HG03558 (cell line): ENCODE results near the gene GRB7.
"Not testable (repeated sequence)": the region's sequence is repeated elsewhere in the genome, so short reads cannot be mapped to it uniquely, and the experiment has no call there.

Experiments used
- ATAC-seq: cut with Tn5 transposase; IDR thresholded peaks from one replicate; pipeline ENCODE4 v1.9.1; 2021; ENCODE audit warnings: moderate number of reproducible peaks; ENCODE audit not compliant: unreplicated experiment; ENCODE audit errors: extremely low read depth

GRB7 gene

DNA sequence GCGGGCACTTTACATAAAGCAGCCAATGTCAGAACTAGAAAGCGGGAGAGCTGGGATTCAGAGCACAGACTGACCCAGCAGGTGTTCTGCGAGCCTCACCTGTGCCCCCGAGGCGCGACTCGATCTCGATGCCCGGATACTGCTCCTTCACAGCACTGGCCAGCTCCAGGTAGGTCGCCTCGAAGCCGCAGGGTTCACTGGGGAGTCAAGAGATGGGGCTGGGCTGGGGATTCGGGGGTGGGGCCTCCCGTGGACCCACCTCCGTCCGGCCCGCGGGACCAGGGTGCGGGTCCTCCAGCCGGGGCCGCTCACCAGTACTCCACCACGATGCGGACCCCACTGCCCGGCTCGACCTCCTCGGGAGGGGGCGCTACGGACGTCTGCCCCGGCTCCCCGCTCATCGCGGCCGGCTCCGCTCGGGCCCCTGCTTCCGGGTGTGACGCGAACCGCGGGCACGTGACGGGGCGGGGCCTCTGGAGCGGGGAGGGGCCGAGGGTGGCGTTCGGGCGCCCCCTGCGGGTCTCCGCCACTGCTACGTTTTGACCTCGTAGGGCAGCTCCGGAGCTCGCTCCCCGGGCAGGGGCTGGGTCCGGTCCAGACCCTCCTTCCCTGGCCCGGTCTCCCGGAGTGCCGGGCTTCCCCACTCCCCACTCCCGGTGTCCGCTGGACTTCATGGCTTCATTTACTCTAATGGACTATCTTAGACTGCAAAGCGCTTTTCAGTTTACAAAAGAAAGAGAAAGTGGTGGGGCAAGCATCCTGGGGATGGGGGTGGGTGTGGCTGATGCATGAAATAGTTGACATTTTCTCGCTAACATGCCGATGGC lies 7.4 kb upstream of the GRB7 start, which contains the start of gene MIEN1:
Gene MIEN1, minus strand, starts transcription at position 438 of the 827 bp plus-strand sequence. Its CDS starts 37 bp downstream, at position 401.
- peak; percentile 68 for ATAC-seq

DNA sequence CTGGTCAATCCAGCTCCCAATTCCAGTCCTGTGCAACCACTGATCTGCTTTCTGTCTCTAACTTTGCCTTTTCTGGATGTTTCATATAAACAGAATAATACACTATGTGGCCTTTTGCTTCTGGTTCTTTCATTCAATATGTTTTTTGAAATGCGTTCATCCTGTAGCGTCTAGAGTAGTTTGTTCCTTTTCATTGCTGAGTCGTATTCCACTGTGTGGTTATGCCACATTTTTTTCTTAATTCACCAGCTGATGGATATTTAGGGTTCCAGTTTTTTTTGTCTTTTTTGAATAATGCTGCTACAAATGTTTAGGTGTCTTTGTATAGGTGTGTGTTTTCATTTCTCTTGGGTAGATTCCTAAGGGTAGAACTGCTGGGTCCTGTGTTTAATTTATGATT lies 5.2 kb upstream of the GRB7 start:
- no peak for ATAC-seq

DNA sequence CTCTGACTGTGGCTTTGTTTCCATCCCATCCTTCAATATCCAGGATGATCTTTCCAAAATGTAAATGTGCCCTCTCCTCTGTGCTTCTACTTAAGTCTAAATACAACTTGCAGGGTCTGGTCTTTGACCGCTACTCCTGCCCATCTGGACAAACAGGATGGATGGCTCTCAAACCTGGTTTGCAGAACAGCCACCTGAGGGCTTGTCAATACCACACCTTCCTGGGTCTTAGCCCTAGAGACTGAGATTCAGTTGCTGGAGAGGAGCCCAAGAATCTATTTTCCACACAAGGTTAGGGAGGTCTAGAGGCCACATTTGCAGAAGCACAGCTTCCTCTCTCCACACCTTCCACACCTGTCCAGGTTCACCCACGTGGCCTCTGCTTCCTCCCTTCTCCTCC lies 1.9 kb upstream of the GRB7 start:
- ATAC-seq: no peak

DNA sequence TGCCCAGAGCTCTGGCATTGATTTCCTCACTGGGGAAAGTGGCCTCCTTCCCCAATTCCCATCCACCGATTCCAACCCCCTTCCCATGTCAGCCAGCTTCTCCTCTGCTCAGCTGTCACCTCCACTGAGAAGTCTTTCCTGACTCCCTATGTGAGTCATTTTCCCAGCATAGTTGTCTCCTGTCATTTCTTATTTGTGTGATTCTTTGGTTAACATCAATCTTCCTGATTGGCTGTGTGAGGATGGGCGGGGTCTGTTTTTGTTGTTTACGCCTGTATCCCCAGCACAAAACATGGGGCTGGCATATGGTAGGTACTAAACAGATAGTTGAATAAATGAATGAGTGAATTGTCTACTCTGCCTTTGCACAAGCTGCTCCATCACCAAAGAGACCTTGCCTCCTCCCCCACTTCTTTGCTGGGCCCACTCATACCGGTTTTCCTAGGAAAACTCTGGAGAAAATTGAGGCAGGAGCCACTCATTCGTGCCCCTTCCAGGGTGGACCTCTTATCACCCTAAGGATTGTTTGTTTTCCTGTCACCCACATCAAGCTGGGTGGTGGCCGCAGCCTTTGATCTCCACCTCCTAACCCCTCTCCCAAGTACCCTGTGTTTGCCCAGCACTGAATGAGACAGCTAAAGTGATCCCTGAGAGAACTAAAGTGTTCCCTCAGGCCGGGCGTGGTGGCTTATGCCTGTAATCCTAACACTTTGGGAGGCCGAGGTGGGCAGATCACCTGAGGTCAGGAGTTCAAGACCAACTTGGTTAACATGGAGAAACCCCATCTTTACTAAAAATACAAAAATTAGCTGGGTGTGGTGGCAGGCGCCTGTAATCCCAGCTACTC lies 1.2 kb upstream of the GRB7 start:
- ATAC-seq: no peak

DNA sequence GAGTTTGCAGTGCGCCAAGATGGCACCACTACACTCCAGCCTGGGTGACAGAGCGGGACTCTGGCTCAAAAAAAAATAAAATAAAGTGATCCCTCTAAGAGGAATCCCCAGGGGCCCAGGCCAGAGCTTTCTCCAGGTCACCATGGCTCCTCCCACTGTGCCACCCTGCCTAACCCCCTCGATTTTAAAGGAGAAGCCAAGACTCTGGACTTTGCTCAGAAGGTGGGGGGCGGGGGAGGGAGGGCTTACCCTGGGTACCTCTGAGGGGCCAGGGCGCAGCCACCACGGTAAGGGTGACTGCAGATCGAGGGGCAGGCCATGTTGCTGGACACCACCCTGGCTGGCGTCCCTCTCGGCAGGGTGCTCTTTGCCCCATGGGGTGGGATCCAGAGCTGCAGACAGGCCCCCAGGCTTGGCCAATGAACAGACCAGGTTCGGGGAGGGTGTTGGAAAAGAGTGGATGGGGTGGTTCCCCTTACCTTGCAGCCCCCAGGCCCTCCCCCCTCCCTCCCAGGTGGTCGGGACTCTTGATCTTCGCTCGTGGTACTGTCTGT lies 455 bp upstream of the GRB7 start:
- no peak for ATAC-seq

DNA sequence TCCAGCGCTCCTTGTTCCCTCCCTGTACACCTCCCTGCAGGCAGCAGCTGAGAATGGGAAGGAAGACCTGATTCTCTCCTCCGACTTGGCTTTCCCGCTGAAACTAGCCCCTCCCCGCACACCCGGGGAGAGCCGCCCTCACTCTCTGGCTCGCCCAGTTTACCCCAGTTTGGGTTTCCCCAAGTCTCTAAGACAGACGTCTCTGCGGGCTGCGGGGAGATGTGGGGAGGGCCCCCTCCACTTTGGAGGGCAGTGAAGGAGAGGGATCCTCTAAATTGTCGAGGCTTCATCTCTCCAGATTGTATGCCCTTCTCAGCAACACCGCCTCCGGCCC lies 797 bp downstream of the GRB7 start:
- no peak for ATAC-seq

DNA sequence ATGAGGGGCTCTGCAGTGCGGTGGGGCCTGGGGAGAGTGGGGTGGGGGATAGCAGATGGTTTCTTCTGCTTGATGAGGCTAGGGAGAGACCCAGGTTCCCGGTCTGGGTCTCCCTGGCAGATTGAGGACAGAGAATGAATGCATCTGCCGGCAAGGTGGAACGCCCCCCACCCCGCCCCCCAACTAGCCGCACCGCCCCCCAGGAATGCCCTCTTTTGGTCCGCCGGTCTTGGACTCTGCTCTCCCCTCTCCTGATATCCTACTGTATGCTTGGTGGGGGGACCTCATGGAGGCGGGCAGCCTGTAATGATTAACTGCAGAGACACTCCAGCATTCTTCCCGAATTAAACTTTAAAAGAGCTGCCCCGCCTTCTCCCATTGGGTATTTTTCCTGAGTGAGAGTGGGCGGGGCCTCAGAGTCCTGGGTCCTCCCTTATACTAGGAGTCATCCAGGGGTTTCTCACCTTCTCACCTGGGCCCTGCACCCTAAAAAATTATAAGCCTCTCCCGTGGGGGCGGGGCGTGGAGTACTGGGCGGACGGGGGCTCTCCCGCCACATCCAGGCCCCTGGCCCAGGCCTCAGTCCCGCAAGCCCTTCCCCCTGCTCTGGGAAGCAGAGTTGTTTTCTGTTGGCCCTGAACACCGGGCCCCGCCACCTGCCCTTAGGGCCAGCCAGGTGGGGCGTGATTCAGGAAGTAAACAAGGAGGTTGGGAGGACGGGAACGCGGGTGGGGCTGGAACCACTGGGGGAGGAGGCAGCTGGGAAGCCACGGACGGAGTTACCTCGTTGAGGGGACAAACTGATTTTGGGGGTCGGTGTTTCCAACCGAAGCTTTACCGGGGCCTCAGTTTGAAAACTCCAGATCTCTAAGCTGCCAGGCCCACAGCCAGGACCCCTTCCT lies 1.5 kb downstream of the GRB7 start:
- no peak for ATAC-seq

DNA sequence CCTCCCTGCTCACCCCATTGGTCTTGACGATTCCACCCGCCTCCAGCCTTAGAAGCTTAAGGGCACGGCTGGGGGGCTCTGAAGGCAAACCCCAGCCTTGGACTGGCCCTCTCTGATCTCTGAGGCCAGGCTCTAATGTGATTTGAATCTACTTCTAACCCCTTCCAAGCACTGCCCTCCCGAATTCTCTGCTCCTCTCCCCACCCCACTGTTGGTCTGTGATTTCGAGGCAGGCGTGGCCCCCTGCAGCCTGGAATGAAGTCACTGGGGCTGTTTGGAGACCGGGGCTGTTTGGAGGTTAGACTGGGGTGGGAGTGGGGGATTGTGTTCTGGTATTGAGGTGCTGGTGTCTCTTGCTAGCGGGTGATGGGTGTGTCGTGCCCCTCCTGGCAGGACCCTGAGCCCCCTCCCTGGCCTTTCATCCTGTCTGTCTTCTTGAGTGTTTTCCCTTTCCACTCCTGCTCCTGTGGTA lies 2.2 kb downstream of the GRB7 start:
- ATAC-seq: no peak

DNA sequence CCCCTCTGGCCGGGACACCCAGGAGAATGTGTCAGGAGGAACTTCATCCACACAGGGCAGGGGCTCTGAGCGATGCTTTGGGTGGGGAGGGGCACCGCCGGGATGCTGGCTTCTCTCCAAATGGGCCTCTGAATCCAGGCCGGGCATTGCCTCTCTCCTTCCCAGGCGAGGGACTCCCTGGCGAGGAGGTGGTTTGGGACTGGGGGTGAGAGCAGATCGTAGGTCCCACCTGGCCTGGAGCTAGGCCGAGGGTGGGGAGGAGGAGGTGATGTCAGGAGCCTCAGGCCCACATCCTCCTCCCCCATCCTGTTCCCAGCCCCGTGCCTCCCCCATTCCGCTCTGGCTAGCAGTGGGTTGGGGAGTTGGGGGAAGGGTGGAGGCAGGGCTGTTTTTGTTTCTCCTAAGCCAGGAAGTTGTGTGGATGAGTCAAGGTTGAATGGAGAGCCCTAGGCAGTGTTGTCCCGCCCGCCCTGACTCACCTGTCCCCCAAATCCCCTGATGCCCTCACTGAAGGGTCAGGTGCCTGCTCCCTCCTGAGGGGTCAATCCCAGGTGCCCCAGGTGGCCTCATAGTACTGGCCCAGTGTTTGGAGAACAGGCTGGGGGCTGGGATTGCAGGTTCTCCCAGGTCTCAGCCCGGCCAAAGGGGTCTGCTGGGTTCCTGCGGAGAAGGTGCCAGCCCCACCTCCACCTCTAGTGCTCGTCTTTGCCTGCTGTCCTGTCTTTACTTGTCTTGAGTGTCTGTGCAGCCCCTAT lies 2.8 kb downstream of the GRB7 start:
- no peak for ATAC-seq

DNA sequence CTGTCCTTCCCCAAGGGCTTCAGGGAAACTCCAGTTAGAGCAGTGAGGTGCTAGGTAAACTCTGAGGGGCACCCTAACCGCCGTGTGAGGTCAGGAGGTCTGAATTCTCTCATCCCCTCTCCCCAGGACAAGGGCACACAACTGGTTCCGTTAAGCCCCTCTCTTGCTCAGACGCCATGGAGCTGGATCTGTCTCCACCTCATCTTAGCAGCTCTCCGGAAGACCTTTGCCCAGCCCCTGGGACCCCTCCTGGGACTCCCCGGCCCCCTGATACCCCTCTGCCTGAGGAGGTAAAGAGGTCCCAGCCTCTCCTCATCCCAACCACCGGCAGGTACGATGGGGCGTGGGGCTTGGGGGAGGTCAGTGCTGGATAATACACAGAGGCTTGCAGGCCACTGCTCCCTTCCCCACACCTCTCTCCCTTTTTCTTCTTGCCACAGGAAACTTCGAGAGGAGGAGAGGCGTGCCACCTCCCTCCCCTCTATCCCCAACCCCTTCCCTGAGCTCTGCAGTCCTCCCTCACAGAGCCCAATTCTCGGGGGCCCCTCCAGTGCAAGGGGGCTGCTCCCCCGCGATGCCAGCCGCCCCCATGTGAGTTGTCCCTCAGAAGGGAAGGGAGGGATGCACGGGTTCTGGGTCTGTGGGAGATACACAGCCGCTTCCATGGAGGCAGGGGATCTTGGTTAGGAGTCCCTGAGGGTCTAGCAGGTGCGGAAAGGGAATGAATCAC lies 4.6 kb downstream of the GRB7 start:
- ATAC-seq: no peak

DNA sequence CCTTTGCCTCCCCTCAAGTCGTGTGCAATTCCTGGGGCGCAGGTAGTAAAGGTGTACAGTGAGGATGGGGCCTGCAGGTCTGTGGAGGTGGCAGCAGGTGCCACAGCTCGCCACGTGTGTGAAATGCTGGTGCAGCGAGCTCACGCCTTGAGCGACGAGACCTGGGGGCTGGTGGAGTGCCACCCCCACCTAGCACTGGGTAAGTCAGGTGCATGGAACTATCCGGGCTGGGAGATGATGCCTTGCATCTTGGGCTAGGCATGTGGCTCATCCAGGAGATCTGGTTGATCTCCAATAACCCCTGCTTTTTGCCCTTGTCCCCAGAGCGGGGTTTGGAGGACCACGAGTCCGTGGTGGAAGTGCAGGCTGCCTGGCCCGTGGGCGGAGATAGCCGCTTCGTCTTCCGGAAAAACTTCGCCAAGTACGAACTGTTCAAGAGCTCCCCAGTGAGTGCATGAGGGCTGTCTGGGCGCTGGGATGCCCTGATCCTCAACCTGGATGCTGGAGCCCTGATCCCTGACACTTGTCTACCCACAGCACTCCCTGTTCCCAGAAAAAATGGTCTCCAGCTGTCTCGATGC lies 5.2 kb downstream of the GRB7 start:
- no peak for ATAC-seq

DNA sequence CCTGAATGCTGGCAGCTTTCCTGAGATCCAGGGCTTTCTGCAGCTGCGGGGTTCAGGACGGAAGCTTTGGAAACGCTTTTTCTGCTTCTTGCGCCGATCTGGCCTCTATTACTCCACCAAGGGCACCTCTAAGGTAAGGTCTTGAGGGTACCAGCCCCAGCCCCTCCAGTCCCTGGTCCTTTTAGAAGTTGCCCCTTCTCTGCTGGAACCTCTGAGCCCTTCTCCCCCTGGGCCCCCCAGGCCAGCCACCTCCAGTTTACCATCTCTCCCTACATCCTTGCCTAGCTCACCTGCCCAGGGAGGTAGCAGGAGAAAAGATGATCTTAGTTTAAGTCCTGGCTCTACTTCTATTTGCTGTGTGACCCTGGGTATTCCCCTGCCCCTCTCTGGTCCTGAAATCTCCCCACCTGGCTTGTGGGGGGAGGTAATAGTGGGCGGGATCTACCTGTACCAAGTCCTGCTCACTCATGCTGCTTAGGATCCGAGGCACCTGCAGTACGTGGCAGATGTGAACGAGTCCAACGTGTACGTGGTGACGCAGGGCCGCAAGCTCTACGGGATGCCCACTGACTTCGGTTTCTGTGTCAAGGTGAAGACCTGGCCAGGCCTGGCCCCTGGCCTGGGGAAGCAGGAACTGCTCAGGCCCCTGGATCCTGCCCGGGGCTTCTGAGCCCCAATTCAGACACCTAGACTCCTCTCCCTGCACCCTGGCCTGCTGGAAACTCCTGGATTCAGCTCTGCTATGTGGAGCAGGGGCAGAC lies 6.5 kb downstream of the GRB7 start:
- ATAC-seq: no peak

DNA sequence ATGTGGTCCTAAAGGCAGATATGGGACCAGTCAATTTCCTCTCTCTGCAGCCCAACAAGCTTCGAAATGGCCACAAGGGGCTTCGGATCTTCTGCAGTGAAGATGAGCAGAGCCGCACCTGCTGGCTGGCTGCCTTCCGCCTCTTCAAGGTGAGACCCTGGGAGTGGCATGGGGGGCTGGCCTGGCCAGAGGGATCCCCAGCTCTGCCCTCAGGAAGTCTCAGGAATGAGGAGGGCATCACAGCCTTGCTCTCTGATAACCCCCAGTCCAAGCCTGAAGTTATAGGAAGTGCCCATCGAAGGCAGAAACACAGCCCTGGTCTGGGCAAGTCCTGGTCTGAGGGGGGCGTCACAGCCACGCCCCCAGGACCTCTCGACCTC lies 7.1 kb downstream of the GRB7 start:
- no peak for ATAC-seq

DNA sequence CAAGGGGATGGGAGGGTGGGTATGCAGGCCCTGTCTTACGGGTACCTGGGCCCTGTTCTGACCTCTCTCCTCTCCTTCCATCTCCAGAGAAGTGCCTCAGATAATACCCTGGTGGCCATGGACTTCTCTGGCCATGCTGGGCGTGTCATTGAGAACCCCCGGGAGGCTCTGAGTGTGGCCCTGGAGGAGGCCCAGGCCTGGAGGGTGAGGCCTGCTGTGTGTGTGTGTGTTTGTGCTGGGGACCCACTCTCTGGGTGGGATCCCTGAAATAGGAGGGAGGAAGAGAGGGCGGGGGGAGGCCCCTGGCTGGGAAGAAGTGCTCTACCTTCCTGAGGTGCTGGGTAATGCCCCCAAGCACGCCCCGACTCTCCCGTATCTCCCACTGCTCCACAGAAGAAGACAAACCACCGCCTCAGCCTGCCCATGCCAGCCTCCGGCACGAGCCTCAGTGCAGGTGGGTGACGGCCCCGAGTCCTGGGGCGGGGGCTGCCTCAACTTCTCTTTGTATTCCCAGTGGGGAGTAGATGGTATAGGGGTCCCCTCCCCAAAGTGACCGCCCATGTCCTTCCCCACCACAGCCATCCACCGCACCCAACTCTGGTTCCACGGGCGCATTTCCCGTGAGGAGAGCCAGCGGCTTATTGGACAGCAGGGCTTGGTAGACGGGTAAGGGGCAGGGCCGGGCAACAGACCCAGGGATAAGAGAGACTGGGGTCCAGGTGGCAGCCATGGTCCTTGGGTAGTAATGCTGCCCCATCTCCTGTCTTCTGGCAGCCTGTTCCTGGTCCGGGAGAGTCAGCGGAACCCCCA lies 7.8 kb downstream of the GRB7 start:
- no peak for ATAC-seq

DNA sequence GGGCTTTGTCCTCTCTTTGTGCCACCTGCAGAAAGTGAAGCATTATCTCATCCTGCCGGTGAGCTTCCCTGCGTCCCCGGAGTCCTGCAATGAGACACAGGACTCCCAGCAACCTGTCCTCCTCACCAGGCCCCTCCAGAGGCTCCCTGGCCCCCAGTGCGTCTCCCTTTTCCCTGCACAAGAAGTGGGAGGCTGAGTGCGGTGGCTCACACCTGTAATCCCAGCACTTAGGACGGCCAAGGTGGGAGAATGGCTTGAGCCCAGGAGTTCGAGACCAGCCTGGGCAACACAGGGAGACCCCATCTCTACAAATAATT lies 8.4 kb downstream of the GRB7 start:
- ATAC-seq: no peak

DNA sequence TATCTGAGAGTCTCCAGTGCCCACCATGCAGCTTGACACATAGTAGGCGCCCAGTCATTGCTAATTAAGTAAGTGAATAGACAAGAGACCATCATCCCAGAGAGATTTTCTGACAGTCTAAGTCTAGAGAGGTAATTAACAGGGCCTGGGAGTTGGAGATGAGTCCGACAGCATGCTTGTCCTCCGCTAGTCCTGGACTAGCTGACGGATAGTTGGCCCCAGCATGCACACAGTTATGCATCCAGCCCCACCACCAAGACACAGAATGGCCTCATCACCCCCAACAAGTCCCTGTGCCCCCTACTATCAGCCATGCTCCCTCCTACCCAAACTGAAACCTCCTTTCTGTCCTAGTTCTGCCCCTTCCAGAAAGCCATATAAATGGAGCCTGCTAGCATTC lies 10.0 kb downstream of the GRB7 start:
- no peak for ATAC-seq

DNA sequence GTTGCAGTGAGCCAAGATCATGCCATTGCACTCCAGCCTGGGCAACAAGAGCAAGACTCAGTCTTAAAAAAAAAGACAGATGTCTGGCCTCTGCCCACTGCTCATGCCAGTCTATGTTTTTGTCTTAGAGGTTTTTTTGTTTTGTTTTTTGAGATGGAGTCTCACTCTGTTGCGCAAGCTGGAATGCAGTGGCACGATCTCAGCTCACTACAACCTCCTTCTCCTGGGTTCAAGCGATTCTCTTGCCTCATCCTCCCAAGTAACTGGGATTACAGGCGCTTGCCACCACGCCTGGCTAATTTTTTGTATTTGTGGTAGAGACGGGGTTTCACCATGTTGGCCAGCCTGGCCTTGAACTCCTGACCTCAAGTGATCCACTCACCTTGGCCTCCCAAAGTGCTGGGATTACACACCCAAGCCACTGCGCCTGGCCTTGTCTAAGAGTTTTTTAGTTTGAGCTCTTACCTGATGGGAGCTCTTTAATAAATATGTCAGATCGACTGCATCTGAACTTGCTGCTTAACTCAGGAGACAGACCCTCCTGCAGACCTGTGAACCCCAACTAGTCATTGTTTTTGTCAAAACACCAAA lies 10.8 kb downstream of the GRB7 start:
- ATAC-seq: not testable (repeated sequence)
